H1 (cell line): ENCODE measurements around the gene MORN5. TPM values are rescaled to one million over a fixed set of nuclear protein-coding genes. Genes with fewer than 3 reads are reported as not detected.

Source experiments
- microRNA-seq, 2 experiments: library from miRNA; unstranded; fragments of <30 nt; microRNA quantifications; one replicate each; pipeline versions ENCODE4 to v1.2.0, GENCODE V29; 2016 to 2020; ENCODE audit warnings: borderline microRNAs expressed in 2 of 2, borderline number of aligned reads in 2 of 2, borderline replicate concordance in 1 of 2
- polyA plus RNA-seq, 7 experiments: library from polyadenylated mRNA; depleted of rRNA in 3 of 7; stranded (reverse) in 5 of 7; unstranded in 2 of 7; fragments of >200 nt in 5 of 7; fragments of 200-250 nt in 2 of 7; gene quantifications; 1 replicate in 5 of 7; 2 replicates in 1 of 7; 4 replicates in 1 of 7; pipeline versions ENCODE4 v1.2.1 to v1.2.3, GENCODE V29; 2011 to 2013; ENCODE audit warnings: missing spikeins in 2 of 7, mixed read lengths in 2 of 7
- small RNA-seq: library from polyadenylated mRNA; stranded (forward); fragments of <200 nt; extraction: miRNeasy Mini kit (QIAGEN cat#:217004); gene quantifications from one replicate; pipeline ENCODE3, GENCODE V24; 2013; ENCODE audit not compliant: insufficient read depth
- total RNA-seq: library from RNA; stranded (reverse); fragmentation: NEBNext Ultra II Directional; extraction: Animal tissue kit (Norgen Biotek cat#: 25700); gene quantifications from 2 replicates; pipeline ENCODE4 v1.2.1, GENCODE V29; 2021

The MORN5 gene
- total and polyA plus RNA-seq, 2 of the 8 experiments (the other 6 are each of a cell fraction or from before 2014, with no cell fraction given): not detected

Small RNA genes lying within 50 kb of the gene (microRNA-seq; reads per million reads assigned to microRNA genes)
- gene MIR4478: 0 reads per million in 2 experiments

Small RNA genes lying within 50 kb of the gene (small RNA-seq; reads per million reads assigned to genes)
- gene MIR4478: not detected

Other genes starting within 250 kb of the MORN5 start
- 0.80 and 0.86 TPM in 2 replicates for gene TTLL11, start 66.6 kb upstream of the MORN5 start, total RNA-seq
- gene TTLL11, start 66.6 kb upstream of the MORN5 start, polyA plus RNA-seq (2011; rRNA removed): 0.56 and 0.97 TPM in 2 replicates
- 59.8 and 61.0 TPM in 2 replicates for gene NDUFA8, start 129 bp upstream of the MORN5 start, total RNA-seq
- gene NDUFA8, start 129 bp upstream of the MORN5 start, polyA plus RNA-seq (2011; rRNA removed): 56.6 and 73.8 TPM in 2 replicates
- gene LHX6, start 69.0 kb downstream of the MORN5 start, total RNA-seq: 1.2 and 1.9 TPM in 2 replicates
- 0.92 and 1.0 TPM in 2 replicates for gene LHX6, start 69.0 kb downstream of the MORN5 start, polyA plus RNA-seq (2011; rRNA removed)
- 14.3 and 15.0 TPM in 2 replicates for gene RBM18, start 104.9 kb downstream of the MORN5 start, total RNA-seq
- 2.4 and 5.9 TPM in 2 replicates for gene RBM18, start 104.9 kb downstream of the MORN5 start, polyA plus RNA-seq (2011; rRNA removed)
- 42.2 and 47.8 TPM in 2 replicates for gene MRRF, start 105.0 kb downstream of the MORN5 start, total RNA-seq
- gene MRRF, start 105.0 kb downstream of the MORN5 start, polyA plus RNA-seq (2011; rRNA removed): 16.7 and 29.4 TPM in 2 replicates
- gene PTGS1, start 211.1 kb downstream of the MORN5 start, total RNA-seq: 1.1 and 1.3 TPM in 2 replicates
- gene PTGS1, start 211.1 kb downstream of the MORN5 start, polyA plus RNA-seq (2011; rRNA removed): 1.9 and 2.4 TPM in 2 replicates